Keratinocyte (primary cell): Measurements from ENCODE around the gene SCFD2. TPM values are rescaled to one million over a fixed set of nuclear protein-coding genes. Genes with fewer than 3 reads are reported as not detected.

Source experiments
- DNase-seq: peaks from one replicate; pipeline ENCODE4 v3.0.0-alpha.2; 2011; ENCODE audit warnings: low read depth, missing footprints, low spot score
- FAIRE-seq: peaks from 2 replicates; lab custom pipeline; 2011; peaks lifted over from hg19 to GRCh38; lab: Jason Lieb, UNC
- H2AFZ ChIP-seq: 2 replicates; pipeline ENCODE4 v1.6.0; 2012; ENCODE audit warnings: low read length, control low read depth, inconsistent platforms; ENCODE audit not compliant: control insufficient read depth
- H3K27ac ChIP-seq: 2 replicates; pipeline ENCODE4 v1.5.1; 2011; ENCODE audit warnings: low read length; ENCODE audit not compliant: control insufficient read depth, insufficient read depth
- H3K27me3 ChIP-seq: 3 replicates; pipeline ENCODE4 v1.6.0; 2011; ENCODE audit warnings: low read length; ENCODE audit not compliant: control insufficient read depth, insufficient read depth; ENCODE audit errors: extremely low read depth
- H3K36me3 ChIP-seq, 2 experiments: 2 replicates in 1 of 2; 3 replicates in 1 of 2; pipeline ENCODE4 v1.5.1; 2011; ENCODE audit warnings: low read length in 2 of 2, mild to moderate bottlenecking in 1 of 2; ENCODE audit not compliant: control insufficient read depth in 2 of 2, insufficient read depth in 2 of 2; ENCODE audit errors: extremely low read depth in 1 of 2
- H3K4me1 ChIP-seq: 3 replicates; pipeline ENCODE4 v1.5.1; 2011; ENCODE audit warnings: low read length; ENCODE audit not compliant: control insufficient read depth, insufficient read depth; ENCODE audit errors: extremely low read depth
- H3K4me2 ChIP-seq: 3 replicates; pipeline ENCODE4 v1.6.0; 2011; ENCODE audit warnings: low read depth, low read length; ENCODE audit not compliant: control insufficient read depth, insufficient read depth; ENCODE audit errors: extremely low read depth
- H3K4me3 ChIP-seq, 3 experiments: fragments of 200-600 bp in 1 of 3; sonication (generic) in 1 of 3; 2 replicates in 2 of 3; 3 replicates in 1 of 3; pipeline ENCODE4 v1.5.1; 2011 to 2016; ENCODE audit warnings: low read length in 3 of 3, mild to moderate bottlenecking in 3 of 3, control low read depth in 2 of 3, inconsistent platforms in 1 of 3, low read depth in 1 of 3, mixed read lengths in 1 of 3, mixed run types in 1 of 3, moderate library complexity in 1 of 3; ENCODE audit not compliant: control insufficient read depth in 2 of 3, insufficient read depth in 2 of 3; ENCODE audit errors: extremely low read depth in 1 of 3
- H3K79me2 ChIP-seq: 2 replicates; pipeline ENCODE4 v1.6.0; 2012; ENCODE audit warnings: low read length; ENCODE audit not compliant: control insufficient read depth, insufficient read depth
- H3K9ac ChIP-seq: 3 replicates; pipeline ENCODE4 v1.6.0; 2011; ENCODE audit warnings: low read length; ENCODE audit not compliant: control insufficient read depth, insufficient read depth; ENCODE audit errors: extremely low read depth
- H3K9me1 ChIP-seq: 3 replicates; pipeline ENCODE4 v1.6.0; 2011; ENCODE audit warnings: low read length; ENCODE audit not compliant: control insufficient read depth, insufficient read depth; ENCODE audit errors: extremely low read depth
- H3K9me3 ChIP-seq: 2 replicates; pipeline ENCODE4 v1.5.1; 2012; ENCODE audit warnings: low read depth, low read length; ENCODE audit not compliant: control insufficient read depth
- H4K20me1 ChIP-seq: 3 replicates; pipeline ENCODE4 v1.6.0; 2011; ENCODE audit warnings: low read length; ENCODE audit not compliant: control insufficient read depth, insufficient read depth; ENCODE audit errors: extremely low read depth
- EZH2 ChIP-seq: IDR thresholded peaks from one replicate; pipeline ENCODE4 v1.6.1; 2012; ENCODE audit warnings: inconsistent platforms, mild to moderate bottlenecking, low read length, moderate library complexity
- dilution Hi-C: fragments of 300-500 bp; cut with MboI; formaldehyde crosslinking; loops from one replicate; pipeline ENCODE4 v1.7.0; 2020; ENCODE audit warnings: low sequenced_read_pairs; ENCODE audit not compliant: extremely low pct_ligation_motif_present
- polyA plus RNA-seq, 5 experiments: library from polyadenylated mRNA; depleted of rRNA in 3 of 5; stranded (reverse) in 3 of 5; stranded (forward) in 1 of 5; unstranded in 1 of 5; fragments of >200 nt; gene quantifications; 1 replicate in 1 of 5; 2 replicates in 3 of 5; 3 replicates in 1 of 5; pipeline versions ENCODE4 v1.2.1 to v1.2.3, GENCODE V29; 2011 to 2012; ENCODE audit warnings: missing spikeins in 2 of 5, low read depth in 1 of 5, low replicate concordance in 1 of 5
- TF ChIP-seq, protein P1 (sequence below), 3 experiments: IDR thresholded peaks in 1 of 3; conservative IDR thresholded peaks in 1 of 3; optimal IDR thresholded peaks in 1 of 3; 2 replicates in 2 of 3; 3 replicates in 1 of 3; pipeline versions ENCODE3 to v1.5.1; 2011; ENCODE audit warnings: low read length in 3 of 3, mild to moderate bottlenecking in 3 of 3, moderate library complexity in 2 of 3, control low read depth in 1 of 3, inconsistent platforms in 1 of 3; ENCODE audit not compliant: insufficient read depth in 2 of 3; ENCODE audit errors: extremely low read depth in 1 of 3

The SCFD2 gene
- polyA plus RNA-seq, 1 donor (not counting 4 experiments of a cell fraction or from before 2014, with no cell fraction given) = 13.9 TPM

DNA sequence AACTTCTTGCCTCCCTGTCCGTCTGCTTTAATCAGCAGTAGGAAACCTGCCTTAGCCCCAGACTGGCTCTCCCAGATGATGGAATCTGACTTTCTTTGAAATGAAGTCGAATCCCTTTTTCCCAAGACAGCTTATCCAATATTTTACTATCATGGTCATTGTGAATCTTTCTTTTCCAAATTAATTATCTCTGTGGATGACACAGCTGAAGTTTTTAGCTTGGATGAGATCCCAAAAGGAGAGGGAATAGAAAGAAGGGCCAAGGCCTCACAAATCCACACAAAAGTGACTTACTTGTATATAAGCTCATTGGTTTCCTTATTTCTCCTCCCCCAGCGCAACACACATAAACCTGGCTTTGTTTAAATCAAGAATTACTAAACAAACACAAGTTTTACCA, 403.1 kb downstream of the SCFD2 start:
- Histone ChIP-seq H4K20me1 (no peaks in the 10 kb centered on the region), H3K79me2 (no peaks in the 10 kb centered on the region)
- no peak for FAIRE-seq

DNA sequence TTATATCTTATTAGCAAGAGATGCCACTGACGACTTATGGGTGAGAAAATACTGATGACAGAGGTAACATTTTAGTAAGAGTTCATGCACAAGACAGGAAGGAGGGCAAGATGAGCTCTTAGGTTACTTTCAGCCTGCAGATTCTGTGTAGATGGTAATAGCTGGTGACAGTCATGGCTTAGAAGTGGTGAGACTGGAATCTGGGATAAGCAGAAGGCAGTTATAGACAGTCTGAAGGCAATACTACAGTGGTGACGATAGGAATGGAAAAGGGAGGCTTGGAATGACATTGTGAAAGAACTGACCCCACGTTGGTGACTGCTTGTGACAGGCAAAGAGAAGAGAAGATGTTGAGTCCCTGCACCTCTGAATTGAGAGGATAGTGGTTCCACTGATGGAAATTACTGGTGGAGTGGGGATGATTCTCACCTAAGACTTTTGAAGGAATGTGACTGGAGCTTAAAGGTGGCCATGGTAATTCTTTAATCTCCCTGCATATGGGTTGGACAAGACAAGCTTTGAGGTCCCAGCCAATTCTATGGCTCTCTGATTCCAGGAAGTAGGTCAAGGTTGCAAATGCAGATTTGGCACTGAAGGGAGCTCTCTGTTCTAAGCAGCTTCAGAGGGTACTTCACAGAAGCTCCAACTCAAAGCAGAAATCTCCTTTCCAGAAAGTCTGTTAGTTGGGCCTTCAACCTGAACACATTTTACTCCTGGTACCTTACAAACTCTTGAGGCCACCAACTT, 404.0 kb downstream of the SCFD2 start:
- no peak for DNase-seq
- Histone ChIP-seq H3K4me2 (no peak overlapping the region), H3K36me3 (no peaks in the 10 kb centered on the region), H3K9me1 (no peaks in the 10 kb centered on the region), H3K79me2 (no peaks in the 10 kb centered on the region), H3K27ac (no peak overlapping the region), H3K27me3 (no peaks in the 10 kb centered on the region), H3K4me1 (no peaks in the 10 kb centered on the region), H4K20me1 (no peaks in the 10 kb centered on the region), H3K4me3 (no peak overlapping the region), H3K9me3 (no peaks in the 10 kb centered on the region), H3K9ac (no peak overlapping the region), H2AFZ (no peak overlapping the region)
- no peak for FAIRE-seq
- TF ChIP-seq, protein P1, sequence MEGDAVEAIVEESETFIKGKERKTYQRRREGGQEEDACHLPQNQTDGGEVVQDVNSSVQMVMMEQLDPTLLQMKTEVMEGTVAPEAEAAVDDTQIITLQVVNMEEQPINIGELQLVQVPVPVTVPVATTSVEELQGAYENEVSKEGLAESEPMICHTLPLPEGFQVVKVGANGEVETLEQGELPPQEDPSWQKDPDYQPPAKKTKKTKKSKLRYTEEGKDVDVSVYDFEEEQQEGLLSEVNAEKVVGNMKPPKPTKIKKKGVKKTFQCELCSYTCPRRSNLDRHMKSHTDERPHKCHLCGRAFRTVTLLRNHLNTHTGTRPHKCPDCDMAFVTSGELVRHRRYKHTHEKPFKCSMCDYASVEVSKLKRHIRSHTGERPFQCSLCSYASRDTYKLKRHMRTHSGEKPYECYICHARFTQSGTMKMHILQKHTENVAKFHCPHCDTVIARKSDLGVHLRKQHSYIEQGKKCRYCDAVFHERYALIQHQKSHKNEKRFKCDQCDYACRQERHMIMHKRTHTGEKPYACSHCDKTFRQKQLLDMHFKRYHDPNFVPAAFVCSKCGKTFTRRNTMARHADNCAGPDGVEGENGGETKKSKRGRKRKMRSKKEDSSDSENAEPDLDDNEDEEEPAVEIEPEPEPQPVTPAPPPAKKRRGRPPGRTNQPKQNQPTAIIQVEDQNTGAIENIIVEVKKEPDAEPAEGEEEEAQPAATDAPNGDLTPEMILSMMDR (optimal IDR thresholded peaks at IDR 0.05 in 1 of 3, IDR thresholded peaks at IDR 0.05 in 1 of 3, conservative IDR thresholded peaks at IDR 0.05 in 1 of 3; ENCODE audit: extremely low read depth in 1 of 3, insufficient read depth in 2 of 3, low read length in 3 of 3) = no peak
- TF ChIP-seq EZH2 = no peak
- dilution Hi-C loops = no loop called here

More for the DNA sequence above, 403.1 kb downstream of the SCFD2 start:
- Histone ChIP-seq H3K4me1 (no peaks in the 10 kb centered on the region), H3K9me3 (no peaks in the 10 kb centered on the region), H2AFZ (no peak overlapping the region), H3K9ac (no peak overlapping the region), H3K4me3 (no peak overlapping the region), H3K27ac (no peak overlapping the region), H3K27me3 (no peaks in the 10 kb centered on the region), H3K9me1 (no peaks in the 10 kb centered on the region), H3K36me3 (no peaks in the 10 kb centered on the region), H3K4me2 (no peak overlapping the region)
- no peak for DNase-seq
- no peak for TF ChIP-seq EZH2
- TF ChIP-seq, protein P1 (optimal IDR thresholded peaks at IDR 0.05 in 1 of 3, IDR thresholded peaks at IDR 0.05 in 1 of 3, conservative IDR thresholded peaks at IDR 0.05 in 1 of 3; ENCODE audit: extremely low read depth in 1 of 3, insufficient read depth in 2 of 3, low read length in 3 of 3) = no peak
- dilution Hi-C loops = no loop called here
